HFFc6 (cell line): Measurements from ENCODE around the gene GALNT2. TPM values are rescaled to one million over a fixed set of nuclear protein-coding genes. Genes with fewer than 3 reads are reported as not detected.

ENCODE experiments used
- DNase-seq: peaks from one replicate; pipeline ENCODE4 v3.0.0-alpha.2; 2018
- H3K27ac Mint-ChIP-seq: 2 replicates; pipeline ENCODE4 v1.8.0; 2020; ENCODE audit warnings: mild to moderate bottlenecking, mixed read lengths
- H3K27me3 Mint-ChIP-seq: 2 replicates; pipeline ENCODE4 v1.8.0; 2021; ENCODE audit warnings: mild to moderate bottlenecking, moderate library complexity, mixed read lengths; ENCODE audit not compliant: insufficient read depth
- H3K36me3 Mint-ChIP-seq: 2 replicates; pipeline ENCODE4 v1.8.0; 2021; ENCODE audit warnings: low read depth, mixed read lengths
- H3K4me1 Mint-ChIP-seq: 2 replicates; pipeline ENCODE4 v1.8.0; 2020; ENCODE audit warnings: low read depth, mixed read lengths
- H3K4me3 Mint-ChIP-seq: 2 replicates; pipeline ENCODE4 v1.8.0; 2020; ENCODE audit warnings: mild to moderate bottlenecking, moderate library complexity, mixed read lengths
- H3K9me3 Mint-ChIP-seq: 2 replicates; pipeline ENCODE4 v1.8.0; 2020; ENCODE audit warnings: mild to moderate bottlenecking, mixed read lengths
- total RNA-seq, 6 experiments: library from RNA; stranded (reverse); fragmentation: NEBNext Ultra II Directional; extraction: Animal tissue kit (Norgen Biotek cat#: 25700); gene quantifications; 2 replicates in 1 of 6; 3 replicates in 5 of 6; pipeline ENCODE4 v1.2.3, GENCODE V29; 2021
- TF ChIP-seq, protein P1 (sequence below): fragments of 200-600 bp; sonication (generic); IDR thresholded peaks from 2 replicates; pipeline ENCODE4 v1.5.0; 2021; ENCODE audit warnings: antibody characterized with exemption, mild to moderate bottlenecking

Gene GALNT2
- total RNA-seq, 6 experiments from 2014 or later: 174 to 194 (median 181) TPM

DNA sequence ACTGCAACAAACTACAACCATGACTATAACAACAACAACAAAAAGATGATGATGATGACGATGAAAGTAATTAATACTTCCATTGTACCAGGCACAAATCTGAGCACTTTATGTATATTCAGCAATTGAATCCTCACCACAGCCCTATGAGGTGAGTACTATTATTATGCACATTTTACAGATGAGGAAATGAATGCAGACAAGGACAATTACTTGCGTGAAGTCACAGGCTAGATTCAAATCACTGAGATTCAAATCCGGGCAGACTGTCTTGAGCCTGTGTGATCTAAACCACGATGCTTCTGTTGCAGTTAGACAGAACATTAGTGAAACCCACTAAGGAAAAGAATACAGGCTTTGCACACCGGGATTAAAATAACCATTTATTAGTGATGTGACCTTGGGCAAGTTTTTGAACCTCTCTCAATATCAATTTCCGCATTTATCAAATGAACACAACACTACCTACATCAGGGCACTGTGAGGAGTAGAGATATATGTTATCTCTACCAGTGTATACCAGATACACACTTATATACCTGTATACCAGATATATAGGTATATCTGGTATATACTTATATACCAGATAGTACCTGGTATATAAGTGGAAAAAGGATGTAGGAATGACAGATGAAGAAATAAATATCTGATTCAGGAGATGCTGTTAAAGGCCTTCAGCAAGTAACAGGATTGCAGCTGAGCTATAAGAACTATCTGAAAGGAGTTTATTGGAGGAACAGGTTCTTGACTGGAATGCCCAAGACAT, 34.3 kb upstream of the GALNT2 start:
- 0 out of 2 replicates have a peak, but pooled peaks cover 3% of the 10 kb centered on the region for H3K9me3 Mint-ChIP-seq
- no peak overlapping the region for H3K27ac Mint-ChIP-seq
- H3K27me3 Mint-ChIP-seq: peaks cover 4% of the 10 kb centered on the region
- DNase-seq: no peak
- H3K4me3 Mint-ChIP-seq: no peak overlapping the region
- H3K36me3 Mint-ChIP-seq: no peaks in the 10 kb centered on the region
- TF ChIP-seq, protein P1, sequence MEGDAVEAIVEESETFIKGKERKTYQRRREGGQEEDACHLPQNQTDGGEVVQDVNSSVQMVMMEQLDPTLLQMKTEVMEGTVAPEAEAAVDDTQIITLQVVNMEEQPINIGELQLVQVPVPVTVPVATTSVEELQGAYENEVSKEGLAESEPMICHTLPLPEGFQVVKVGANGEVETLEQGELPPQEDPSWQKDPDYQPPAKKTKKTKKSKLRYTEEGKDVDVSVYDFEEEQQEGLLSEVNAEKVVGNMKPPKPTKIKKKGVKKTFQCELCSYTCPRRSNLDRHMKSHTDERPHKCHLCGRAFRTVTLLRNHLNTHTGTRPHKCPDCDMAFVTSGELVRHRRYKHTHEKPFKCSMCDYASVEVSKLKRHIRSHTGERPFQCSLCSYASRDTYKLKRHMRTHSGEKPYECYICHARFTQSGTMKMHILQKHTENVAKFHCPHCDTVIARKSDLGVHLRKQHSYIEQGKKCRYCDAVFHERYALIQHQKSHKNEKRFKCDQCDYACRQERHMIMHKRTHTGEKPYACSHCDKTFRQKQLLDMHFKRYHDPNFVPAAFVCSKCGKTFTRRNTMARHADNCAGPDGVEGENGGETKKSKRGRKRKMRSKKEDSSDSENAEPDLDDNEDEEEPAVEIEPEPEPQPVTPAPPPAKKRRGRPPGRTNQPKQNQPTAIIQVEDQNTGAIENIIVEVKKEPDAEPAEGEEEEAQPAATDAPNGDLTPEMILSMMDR: no peak
- H3K4me1 Mint-ChIP-seq: peaks cover 12% of the 10 kb centered on the region

DNA sequence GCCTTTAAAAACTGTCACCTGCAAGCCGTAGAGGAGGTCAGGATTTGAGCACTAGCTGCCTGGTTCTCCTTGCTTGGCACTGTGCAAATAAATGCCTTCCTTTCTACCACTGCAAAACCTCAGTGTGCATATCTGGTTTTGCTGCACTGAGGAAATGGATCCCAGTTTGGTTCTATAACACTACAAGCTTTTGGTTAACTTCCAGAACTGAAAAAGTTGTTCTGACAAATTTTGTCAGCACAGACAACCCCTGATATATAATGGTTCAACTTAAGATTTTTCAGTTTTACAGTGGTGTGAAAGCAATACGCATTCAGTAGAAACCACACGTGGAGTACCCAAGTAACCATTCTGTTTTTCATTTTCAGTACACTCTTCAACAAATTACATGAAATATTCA, 29.8 kb upstream of the GALNT2 start:
- Mint-ChIP-seq H3K9me3 (0 out of 2 replicates have a peak, but pooled peaks cover 3% of the 10 kb centered on the region), H3K27ac (no peak overlapping the region), H3K4me3 (no peak overlapping the region), H3K36me3 (no peaks in the 10 kb centered on the region), H3K4me1 (peaks cover 5% of the 10 kb centered on the region; the same call in 1 of the 2 replicates), H3K27me3 (no peaks in the 10 kb centered on the region)
- TF ChIP-seq, protein P1: no peak
- no peak for DNase-seq

DNA sequence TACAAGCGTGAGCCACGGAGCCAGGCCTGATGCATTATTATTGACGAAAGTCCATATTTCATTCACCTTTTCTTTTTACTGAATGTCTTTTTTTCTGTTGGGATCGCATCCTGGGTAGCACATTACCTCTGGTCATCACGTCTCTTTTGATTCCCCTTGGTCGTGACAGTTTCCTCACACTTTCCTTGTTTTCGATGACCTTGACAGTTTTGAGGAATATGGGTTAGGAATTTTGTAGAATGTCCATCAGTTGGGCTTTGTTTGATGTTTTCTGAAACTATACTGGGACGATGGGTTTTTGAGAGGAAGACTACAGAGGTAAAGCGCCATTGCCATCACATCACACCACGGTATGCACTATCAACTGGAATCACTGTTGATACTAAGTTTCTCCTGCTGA, 26.6 kb upstream of the GALNT2 start:
- peaks cover 5% of the 10 kb centered on the region; the same call in 1 of the 2 replicates for H3K4me1 Mint-ChIP-seq
- no peak overlapping the region for H3K27ac Mint-ChIP-seq
- H3K27me3 Mint-ChIP-seq: peaks cover 12% of the 10 kb centered on the region
- H3K36me3 Mint-ChIP-seq: no peaks in the 10 kb centered on the region
- 0 out of 2 replicates have a peak, but pooled peaks cover 3% of the 10 kb centered on the region for H3K9me3 Mint-ChIP-seq
- TF ChIP-seq, protein P1: no peak
- no peak overlapping the region for H3K4me3 Mint-ChIP-seq
- DNase-seq: no peak

DNA sequence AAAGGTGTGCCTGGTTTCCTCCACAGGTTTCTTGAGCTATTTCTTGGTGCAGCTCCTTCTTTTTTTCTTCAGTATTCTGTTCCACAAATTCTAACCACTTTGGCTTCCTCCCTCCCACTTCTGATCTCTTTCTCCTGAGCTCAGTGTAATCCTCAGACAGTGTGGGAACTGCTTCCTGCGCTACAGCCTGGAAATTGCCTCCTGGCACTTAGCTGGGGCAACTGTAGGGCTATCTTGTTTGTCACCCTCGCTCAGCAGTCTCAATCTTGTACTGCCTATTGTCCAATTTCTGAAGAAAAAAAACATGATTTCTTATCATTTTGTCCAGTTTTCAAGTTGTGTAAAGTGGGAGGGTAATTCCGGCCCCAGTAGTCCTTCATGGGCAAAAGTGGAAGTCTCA, 24.0 kb upstream of the GALNT2 start:
- H3K4me3 Mint-ChIP-seq: no peak overlapping the region
- no peaks in the 10 kb centered on the region for H3K9me3 Mint-ChIP-seq
- no peaks in the 10 kb centered on the region for H3K36me3 Mint-ChIP-seq
- peaks cover 10% of the 10 kb centered on the region for H3K4me1 Mint-ChIP-seq
- DNase-seq: no peak
- TF ChIP-seq, protein P1: no peak
- no peak overlapping the region for H3K27ac Mint-ChIP-seq
- H3K27me3 Mint-ChIP-seq: peaks cover 12% of the 10 kb centered on the region

DNA sequence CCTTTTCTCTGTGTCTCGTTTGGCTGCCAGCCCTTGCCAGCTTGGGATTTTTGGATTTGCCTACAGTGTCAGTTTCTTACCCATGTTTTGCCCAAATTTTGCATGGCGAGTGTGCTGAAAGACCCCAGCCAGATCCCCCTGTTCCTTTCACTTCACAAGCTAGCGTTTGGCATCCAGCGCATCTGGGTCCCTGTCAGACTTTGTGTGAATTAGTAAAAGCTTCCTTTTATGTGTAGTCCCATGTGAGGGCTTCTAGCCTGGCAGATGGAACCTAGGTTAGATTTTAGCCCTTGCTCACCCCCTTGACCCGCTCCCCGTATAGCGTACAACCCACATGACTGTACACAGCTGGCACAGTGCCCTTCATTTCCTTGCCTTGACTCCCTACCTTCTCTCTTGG, 22.3 kb upstream of the GALNT2 start:
- TF ChIP-seq, protein P1: no peak
- no peaks in the 10 kb centered on the region for H3K36me3 Mint-ChIP-seq
- H3K9me3 Mint-ChIP-seq: no peaks in the 10 kb centered on the region
- no peak for DNase-seq
- peaks cover 18% of the 10 kb centered on the region for H3K27me3 Mint-ChIP-seq
- peaks cover 10% of the 10 kb centered on the region for H3K4me1 Mint-ChIP-seq
- H3K27ac Mint-ChIP-seq: no peak overlapping the region
- no peak overlapping the region for H3K4me3 Mint-ChIP-seq
